Large intestine (tissue), 3 donors: Measurements from ENCODE around the gene OR5H1. TPM values are rescaled to one million over a fixed set of nuclear protein-coding genes. Genes with fewer than 3 reads are reported as not detected.

Experiments
- DNase-seq, 2 donors: peaks; one replicate each; pipeline versions ENCODE4 v3.0.0 to v3.0.0-alpha.2; 2013
- H3K27ac ChIP-seq: one replicate; pipeline ENCODE4 v1.5.1; 2013; ENCODE audit warnings: low read length
- H3K27me3 ChIP-seq: 2 replicates; pipeline ENCODE4 v1.6.1; 2013; ENCODE audit warnings: low read length; ENCODE audit not compliant: control insufficient read depth, insufficient read depth
- H3K36me3 ChIP-seq: 2 replicates; pipeline ENCODE4 v1.6.1; 2013; ENCODE audit warnings: low read length; ENCODE audit not compliant: control insufficient read depth, insufficient read depth
- H3K4me1 ChIP-seq: one replicate; pipeline ENCODE4 v1.6.1; 2013; ENCODE audit warnings: low read length; ENCODE audit not compliant: control insufficient read depth, insufficient read depth
- H3K4me3 ChIP-seq: one replicate; pipeline ENCODE4 v1.5.1; 2013; ENCODE audit warnings: low read length
- H3K9me3 ChIP-seq: one replicate; pipeline ENCODE4 v1.6.1; 2013; ENCODE audit warnings: mild to moderate bottlenecking, low read depth, low read length, moderate library complexity; ENCODE audit not compliant: control insufficient read depth
- polyA plus RNA-seq: library from polyadenylated mRNA; unstranded; fragments of 120-200 nt; gene quantifications from one replicate; pipeline ENCODE4 v1.2.1, GENCODE V29; 2013

The OR5H1 gene
- polyA plus RNA-seq, 1 donor = not detected

GRCh38 chr3:98185180-98185579 is 54.7 kb downstream of the OR5H1 start:
- Histone ChIP-seq H3K36me3 (no peaks in the 10 kb centered on the region), H3K4me3 (no peak overlapping the region), H3K4me1 (no peaks in the 10 kb centered on the region), H3K9me3 (no peaks in the 10 kb centered on the region), H3K27me3 (no peaks in the 10 kb centered on the region), H3K27ac (no peak overlapping the region)
- DNase-seq = no peak

Other genes starting within 250 kb of the OR5H1 start
- 24.6 TPM for gene RIOX2, start 158.3 kb upstream of the OR5H1 start, polyA plus RNA-seq
- gene GABRR3, start 95.4 kb upstream of the OR5H1 start, polyA plus RNA-seq = not detected
- not detected for gene OR5AC2, start 43.5 kb upstream of the OR5H1 start, polyA plus RNA-seq
- not detected for gene OR5H14, start 16.8 kb downstream of the OR5H1 start, polyA plus RNA-seq
- not detected for gene OR5H15, start 36.0 kb downstream of the OR5H1 start, polyA plus RNA-seq
- not detected for gene OR5H6, start 133.5 kb downstream of the OR5H1 start, polyA plus RNA-seq
- gene OR5H2, start 151.8 kb downstream of the OR5H1 start, polyA plus RNA-seq = not detected
- gene OR5K4, start 223.1 kb downstream of the OR5H1 start, polyA plus RNA-seq = not detected